Fibroblast of the aortic adventitia (primary cell): ENCODE results near the gene NELL1. TPM values are rescaled to one million over a fixed set of nuclear protein-coding genes. Genes with fewer than 3 reads are reported as not detected.

Experiments used
- DNase-seq: peaks from one replicate; pipeline ENCODE4 v3.0.0-alpha.2; 2010; ENCODE audit warnings: low read depth
- H3K4me3 ChIP-seq: 2 replicates; pipeline ENCODE4 v1.5.1; 2011; ENCODE audit warnings: low read depth, mild to moderate bottlenecking, control low read depth, low read length, moderate library complexity
- total RNA-seq: library from RNA; depleted of rRNA; stranded (reverse); fragments of >200 nt; gene quantifications from 2 replicates; pipeline ENCODE4 v1.2.3, GENCODE V29; 2012; ENCODE audit warnings: low replicate concordance
- TF ChIP-seq, protein P1 (sequence below): IDR thresholded peaks from 2 replicates; pipeline ENCODE4 v1.5.1; 2011; ENCODE audit warnings: mild to moderate bottlenecking, low read length, control low read depth, inconsistent platforms; ENCODE audit not compliant: insufficient read depth

Gene NELL1
- total RNA-seq, 1 donor = not detected

DNA sequence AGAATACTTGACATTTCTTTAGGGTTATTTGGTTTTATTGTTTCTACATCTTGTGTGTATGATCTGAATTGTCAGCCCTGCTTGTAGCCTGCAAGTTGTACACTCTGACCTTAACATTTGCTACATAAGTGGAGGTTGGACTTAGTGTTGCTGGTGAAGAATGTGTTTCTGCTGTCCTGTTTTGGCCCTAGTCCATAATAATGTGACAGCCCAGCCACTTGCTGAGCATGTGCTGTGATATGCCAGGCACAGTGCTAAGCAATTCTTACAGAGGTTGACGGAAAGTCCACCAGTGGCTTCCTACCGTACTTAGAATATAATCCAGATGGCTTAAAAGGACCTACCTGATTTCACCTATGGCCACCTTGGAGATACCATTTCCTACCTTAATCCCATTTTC, 526.6 kb downstream of the NELL1 start:
- TF ChIP-seq, protein P1, sequence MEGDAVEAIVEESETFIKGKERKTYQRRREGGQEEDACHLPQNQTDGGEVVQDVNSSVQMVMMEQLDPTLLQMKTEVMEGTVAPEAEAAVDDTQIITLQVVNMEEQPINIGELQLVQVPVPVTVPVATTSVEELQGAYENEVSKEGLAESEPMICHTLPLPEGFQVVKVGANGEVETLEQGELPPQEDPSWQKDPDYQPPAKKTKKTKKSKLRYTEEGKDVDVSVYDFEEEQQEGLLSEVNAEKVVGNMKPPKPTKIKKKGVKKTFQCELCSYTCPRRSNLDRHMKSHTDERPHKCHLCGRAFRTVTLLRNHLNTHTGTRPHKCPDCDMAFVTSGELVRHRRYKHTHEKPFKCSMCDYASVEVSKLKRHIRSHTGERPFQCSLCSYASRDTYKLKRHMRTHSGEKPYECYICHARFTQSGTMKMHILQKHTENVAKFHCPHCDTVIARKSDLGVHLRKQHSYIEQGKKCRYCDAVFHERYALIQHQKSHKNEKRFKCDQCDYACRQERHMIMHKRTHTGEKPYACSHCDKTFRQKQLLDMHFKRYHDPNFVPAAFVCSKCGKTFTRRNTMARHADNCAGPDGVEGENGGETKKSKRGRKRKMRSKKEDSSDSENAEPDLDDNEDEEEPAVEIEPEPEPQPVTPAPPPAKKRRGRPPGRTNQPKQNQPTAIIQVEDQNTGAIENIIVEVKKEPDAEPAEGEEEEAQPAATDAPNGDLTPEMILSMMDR = no peak
- no peak for DNase-seq
- no peak overlapping the region for H3K4me3 ChIP-seq

DNA sequence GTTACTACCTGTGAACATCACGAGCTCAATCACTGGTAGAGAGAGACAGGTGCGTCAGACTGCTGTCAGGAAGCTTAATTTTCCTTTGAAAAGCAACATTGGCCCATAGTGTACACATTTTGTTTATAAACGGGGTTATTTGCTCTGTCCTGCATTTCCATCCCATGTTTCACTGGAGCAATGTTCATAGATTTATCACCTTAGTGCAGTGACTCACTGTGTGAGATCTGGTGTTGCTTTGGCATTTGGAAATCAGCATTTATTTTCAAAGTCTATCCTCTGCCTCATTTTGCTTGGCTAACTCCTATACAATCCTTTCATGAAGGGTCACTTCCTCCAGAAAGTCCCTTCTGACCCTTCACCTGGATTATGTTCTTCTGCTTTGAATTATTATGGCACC, 529.1 kb downstream of the NELL1 start:
- DNase-seq = no peak
- TF ChIP-seq, protein P1 = no peak
- no peak overlapping the region for H3K4me3 ChIP-seq

DNA sequence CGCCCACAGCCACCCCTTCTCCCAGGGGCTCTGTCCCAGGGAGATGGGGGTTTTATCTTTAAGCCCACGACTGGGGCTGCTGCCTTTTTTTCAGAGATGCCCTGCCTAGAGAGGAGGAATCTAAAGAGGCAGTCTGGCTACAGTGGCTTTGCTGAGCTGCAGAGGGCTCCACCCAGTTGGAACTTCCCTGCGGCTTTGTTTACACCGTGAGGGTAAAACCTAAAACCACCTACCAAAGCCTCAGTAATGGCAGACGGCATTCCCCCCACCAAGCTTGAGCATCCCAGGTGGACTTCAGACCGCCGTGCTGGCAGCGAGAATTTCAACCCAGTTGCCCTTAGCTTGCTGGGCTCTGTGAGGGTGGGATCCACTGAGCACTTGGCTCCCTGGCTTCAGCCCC, 535.8 kb downstream of the NELL1 start:
- no peak for DNase-seq
- H3K4me3 ChIP-seq = no peak overlapping the region
- TF ChIP-seq, protein P1 = no peak

DNA sequence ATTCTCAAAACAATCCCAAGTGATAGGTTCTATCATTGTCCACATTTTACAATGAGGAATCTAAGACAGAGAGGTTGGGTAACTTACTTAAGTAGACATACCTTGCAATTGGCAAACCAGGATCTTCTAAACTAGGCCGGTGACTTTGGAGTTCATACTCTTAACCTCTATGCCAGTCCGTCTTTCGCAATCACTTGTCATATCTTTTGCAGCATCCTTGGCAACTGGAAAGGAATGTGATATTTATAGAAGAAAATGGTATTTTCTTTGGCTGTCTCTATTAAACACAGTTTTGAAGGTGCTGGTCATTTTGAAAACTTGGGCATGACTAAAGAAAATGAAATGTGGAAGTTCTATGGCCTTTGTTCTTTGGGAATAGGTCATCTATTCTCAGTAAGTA, 556.5 kb downstream of the NELL1 start:
- no peak for DNase-seq
- no peak overlapping the region for H3K4me3 ChIP-seq
- TF ChIP-seq, protein P1 = no peak

DNA sequence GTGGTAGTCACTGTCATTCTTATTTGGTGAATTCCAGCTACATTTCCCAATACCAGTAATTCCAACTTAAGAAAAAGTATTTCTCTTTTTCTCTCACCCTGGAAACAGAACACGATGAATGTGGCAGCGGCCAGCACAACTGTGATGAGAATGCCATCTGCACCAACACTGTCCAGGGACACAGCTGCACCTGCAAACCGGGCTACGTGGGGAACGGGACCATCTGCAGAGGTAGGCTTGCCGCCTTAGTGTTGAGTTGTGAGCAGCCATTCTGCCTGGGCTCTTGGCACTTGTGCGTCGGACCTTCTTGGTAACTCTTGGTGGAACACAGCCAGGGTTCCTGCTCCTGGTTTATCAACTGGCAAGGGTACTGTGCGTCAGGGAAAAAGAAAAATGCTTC, 559.8 kb downstream of the NELL1 start:
- DNase-seq = no peak
- TF ChIP-seq, protein P1 = no peak
- H3K4me3 ChIP-seq = no peak overlapping the region

DNA sequence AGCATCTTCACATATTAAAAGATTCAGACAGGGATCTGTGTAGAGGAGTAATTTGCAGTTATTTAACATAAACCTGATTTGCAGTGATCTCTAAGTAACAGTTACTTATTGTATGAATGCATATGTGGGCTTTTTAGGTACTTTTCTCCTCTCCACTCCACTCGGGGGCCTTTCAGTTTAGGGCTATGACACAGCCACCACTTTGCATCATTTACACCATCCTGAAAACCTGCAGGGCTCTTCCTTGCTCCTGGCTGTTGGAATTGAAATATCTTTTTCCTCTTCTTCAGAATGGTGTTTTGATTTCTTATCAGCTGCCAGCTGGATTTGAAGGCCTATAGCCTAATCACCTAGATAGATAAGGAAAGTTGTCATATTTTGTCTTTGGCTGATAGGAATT, 580.8 kb downstream of the NELL1 start:
- no peak for DNase-seq
- TF ChIP-seq, protein P1 = no peak
- H3K4me3 ChIP-seq = no peak overlapping the region

DNA sequence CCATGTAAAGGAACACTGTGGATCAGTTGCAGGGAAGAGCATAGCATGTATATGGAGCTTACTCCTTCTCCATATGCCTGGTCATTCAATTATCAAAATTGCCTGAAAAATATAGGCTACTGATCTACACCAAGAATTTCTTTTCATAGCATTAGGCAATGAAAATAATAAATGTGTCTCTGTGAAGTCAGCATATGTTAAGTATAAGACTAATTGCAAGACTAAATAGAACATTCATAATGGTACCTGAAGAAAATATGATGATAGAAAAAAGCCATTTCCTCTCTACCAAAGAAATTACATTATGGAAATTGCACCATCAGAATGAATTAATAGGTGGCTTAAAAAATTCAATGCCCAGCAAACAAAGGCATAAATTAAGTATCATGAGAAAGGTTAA, 584.7 kb downstream of the NELL1 start:
- no peak overlapping the region for H3K4me3 ChIP-seq
- TF ChIP-seq, protein P1 = no peak
- DNase-seq = no peak
